ENCODE results near the gene GBP3.

- no peak for TF ChIP-seq CTCF (IDR thresholded peaks at IDR 0.05 in 4 of 5, conservative IDR thresholded peaks at IDR 0.05 in 1 of 5)
- TF ChIP-seq POLR2A (IDR thresholded peaks at IDR 0.05): no peak
Measured at GRCh38 chr1:88985692-88986091, 37.0 kb downstream of the GBP3 start.

Measured in gastrocnemius medialis (tissue), 4 donors.